ENCODE results near the gene C17orf113.

Gene C17orf113

DNA sequence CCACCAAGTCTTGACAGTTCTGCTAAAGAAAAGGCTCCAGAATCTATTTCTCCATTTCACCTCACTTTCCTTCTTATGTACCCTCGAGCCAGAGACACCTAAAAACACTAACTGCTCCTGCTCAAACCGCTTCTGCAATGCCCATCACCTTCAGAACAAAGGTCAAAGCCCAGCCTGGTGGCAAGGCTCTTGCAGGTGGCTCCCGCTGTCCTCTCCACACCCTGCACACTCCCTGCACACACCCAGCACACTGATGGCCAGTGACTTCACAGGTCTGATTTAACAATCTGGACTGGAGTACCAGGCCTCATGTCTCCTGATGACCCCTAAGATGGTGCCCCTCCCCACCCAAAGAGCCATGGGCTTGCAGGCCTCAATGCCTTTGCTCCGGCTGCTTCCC, 9.8 kb upstream of the C17orf113 start:
- TF ChIP-seq, protein P1, sequence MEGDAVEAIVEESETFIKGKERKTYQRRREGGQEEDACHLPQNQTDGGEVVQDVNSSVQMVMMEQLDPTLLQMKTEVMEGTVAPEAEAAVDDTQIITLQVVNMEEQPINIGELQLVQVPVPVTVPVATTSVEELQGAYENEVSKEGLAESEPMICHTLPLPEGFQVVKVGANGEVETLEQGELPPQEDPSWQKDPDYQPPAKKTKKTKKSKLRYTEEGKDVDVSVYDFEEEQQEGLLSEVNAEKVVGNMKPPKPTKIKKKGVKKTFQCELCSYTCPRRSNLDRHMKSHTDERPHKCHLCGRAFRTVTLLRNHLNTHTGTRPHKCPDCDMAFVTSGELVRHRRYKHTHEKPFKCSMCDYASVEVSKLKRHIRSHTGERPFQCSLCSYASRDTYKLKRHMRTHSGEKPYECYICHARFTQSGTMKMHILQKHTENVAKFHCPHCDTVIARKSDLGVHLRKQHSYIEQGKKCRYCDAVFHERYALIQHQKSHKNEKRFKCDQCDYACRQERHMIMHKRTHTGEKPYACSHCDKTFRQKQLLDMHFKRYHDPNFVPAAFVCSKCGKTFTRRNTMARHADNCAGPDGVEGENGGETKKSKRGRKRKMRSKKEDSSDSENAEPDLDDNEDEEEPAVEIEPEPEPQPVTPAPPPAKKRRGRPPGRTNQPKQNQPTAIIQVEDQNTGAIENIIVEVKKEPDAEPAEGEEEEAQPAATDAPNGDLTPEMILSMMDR (IDR thresholded peaks at IDR 0.05; ENCODE audit: low read depth, low read length, missing control alignments), result no peak
- DNase-seq (ENCODE audit: extremely low read depth, low read depth), result no peak
- H3K4me3 ChIP-seq (replicated peaks; ENCODE audit: low read depth, low read length), result no peak overlapping the region

DNA sequence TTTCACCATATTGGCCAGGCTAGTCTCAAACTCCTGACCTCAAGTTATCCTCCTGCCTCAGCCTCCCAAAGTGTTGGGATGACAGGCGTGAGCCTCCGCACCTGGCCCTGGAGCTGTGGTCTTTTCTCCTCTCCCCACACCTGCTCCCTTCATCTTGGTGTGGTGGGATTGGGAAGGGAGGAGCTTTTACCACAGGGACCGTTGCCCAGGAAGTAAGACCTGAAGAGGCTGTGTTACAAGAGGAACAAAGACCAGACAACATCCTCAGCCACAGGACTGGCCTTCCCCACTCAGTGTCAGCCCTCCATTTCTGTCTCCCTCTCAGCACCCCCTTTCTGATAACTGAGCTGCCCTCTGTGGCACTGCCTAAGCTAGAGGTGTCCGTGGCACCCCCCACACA, 9.4 kb upstream of the C17orf113 start:
- TF ChIP-seq, protein P1 (IDR thresholded peaks at IDR 0.05; ENCODE audit: low read depth, low read length, missing control alignments), result no peak

DNA sequence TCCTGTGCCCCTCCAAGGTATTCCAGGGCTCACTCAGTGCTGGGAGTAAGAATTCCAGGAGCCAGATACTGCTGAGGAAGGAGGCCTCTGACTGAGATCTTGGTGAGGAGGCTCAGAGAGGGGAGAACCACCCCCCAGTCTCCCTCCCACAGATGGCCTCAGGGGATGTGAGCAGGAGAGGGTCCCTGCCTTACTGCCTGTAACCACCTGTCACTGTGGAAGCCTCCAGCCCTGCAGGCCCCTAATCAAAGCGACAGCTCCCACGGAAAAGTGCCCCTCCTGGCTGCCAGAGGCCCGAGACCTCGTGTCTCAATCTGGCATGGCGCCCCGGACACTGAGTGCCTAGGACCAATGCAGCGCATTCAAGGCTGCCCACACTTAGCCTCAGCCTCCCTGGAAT, 7.7 kb upstream of the C17orf113 start:
- no peak for DNase-seq (ENCODE audit: extremely low read depth, low read depth)
- TF ChIP-seq, protein P1 (IDR thresholded peaks at IDR 0.05; ENCODE audit: low read depth, low read length, missing control alignments), result no peak

More for the DNA sequence above, 9.4 kb upstream of the C17orf113 start:
- no peak for DNase-seq (ENCODE audit: extremely low read depth, low read depth)
- H3K4me3 ChIP-seq (replicated peaks; ENCODE audit: low read depth, low read length), result no peak overlapping the region

DNA sequence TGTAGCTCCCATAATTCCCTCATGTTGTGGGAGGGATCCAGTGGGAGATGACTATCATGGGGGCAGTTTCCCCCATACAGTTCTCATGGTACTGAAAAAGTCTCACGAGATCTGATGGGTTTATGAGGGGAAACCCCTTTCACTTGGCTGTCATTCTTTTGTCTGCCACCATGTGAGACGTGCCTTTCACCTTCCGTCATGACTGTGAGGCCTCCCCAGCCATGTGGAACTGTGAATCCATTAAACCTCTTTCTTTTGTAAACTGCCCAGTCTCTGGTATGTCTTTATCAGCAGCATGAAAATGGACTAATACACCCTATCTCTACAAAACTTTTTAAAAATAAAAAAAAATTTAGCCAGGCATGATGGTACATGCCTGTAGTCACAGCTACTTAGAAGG, 6.2 kb upstream of the C17orf113 start:
- no peak for DNase-seq (ENCODE audit: extremely low read depth, low read depth)
- no peak overlapping the region for H3K4me3 ChIP-seq (replicated peaks; ENCODE audit: low read depth, low read length)
- TF ChIP-seq, protein P1 (IDR thresholded peaks at IDR 0.05; ENCODE audit: low read depth, low read length, missing control alignments), result no peak

More for the DNA sequence above, 7.7 kb upstream of the C17orf113 start:
- H3K4me3 ChIP-seq (replicated peaks; ENCODE audit: low read depth, low read length), result no peak overlapping the region

DNA sequence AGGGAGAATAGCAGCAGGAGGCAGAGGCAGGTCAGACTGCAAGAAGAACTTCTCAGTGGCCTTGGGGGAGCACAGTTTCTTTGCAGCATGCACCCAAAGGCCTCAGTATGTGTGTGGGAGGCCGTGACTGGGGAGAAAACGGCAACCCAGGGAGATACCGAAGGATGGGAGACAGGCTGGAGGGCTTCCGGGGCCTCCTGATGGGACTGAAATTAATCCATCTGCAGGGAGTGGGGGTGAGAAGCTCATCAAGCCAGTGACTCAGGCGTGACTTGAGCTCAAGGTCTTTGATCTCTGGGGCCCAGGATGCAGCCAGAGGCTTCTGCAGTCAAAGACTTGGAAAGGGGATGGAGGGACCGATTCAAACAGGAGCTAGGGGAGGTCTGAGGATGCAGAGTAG, 5.1 kb upstream of the C17orf113 start:
- TF ChIP-seq, protein P1 (IDR thresholded peaks at IDR 0.05; ENCODE audit: low read depth, low read length, missing control alignments), result no peak
- DNase-seq (ENCODE audit: extremely low read depth, low read depth), result no peak
- no peak overlapping the region for H3K4me3 ChIP-seq (replicated peaks; ENCODE audit: low read depth, low read length)

DNA sequence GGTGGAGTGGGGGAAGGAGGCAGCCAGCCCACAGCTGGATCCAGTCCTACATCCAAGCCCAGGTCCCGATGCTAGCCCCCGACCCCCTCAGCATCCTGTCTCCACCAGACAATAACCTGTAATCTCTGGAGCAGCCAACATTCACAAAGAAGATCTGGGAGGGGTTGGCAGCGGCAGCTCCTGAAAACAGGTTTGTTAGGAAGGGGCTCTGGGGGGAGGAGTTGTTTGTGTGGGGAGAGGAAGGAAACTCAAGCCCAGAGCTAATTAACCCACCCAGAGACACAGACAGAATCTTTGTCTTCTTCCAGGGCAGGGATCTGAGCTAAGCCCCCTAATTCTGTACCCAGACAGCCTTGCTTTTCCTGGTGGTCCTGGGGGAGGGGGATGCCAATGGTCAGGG, 4.6 kb upstream of the C17orf113 start:
- DNase-seq (ENCODE audit: extremely low read depth, low read depth), result no peak
- H3K4me3 ChIP-seq (replicated peaks; ENCODE audit: low read depth, low read length), result no peak overlapping the region
- TF ChIP-seq, protein P1 (IDR thresholded peaks at IDR 0.05; ENCODE audit: low read depth, low read length, missing control alignments), result no peak
